Measurements from ENCODE around the gene UQCRC1.

The UQCRC1 gene

GRCh38 chr3:48560648-48561018, 48.8 kb downstream of the UQCRC1 start:
- DNase-seq (no peak), ATAC-seq (ENCODE audit: insufficient read depth, low read depth) (no peak)
- H4K20me1 ChIP-seq (ENCODE audit: insufficient read depth, low read length), result no peaks in the 10 kb centered on the region; the same call in 1 of the 2 replicates
- peaks cover 25% of the 10 kb centered on the region for H3K4me1 ChIP-seq (ENCODE audit: insufficient read depth, low read length)
- no peak overlapping the region for H3K4me2 ChIP-seq (ENCODE audit: insufficient read depth, low read length)
- H3K36me3 ChIP-seq (ENCODE audit: insufficient read depth, low read length), result no peaks in the 10 kb centered on the region
- no peak overlapping the region for H2AFZ ChIP-seq (ENCODE audit: low read depth, low read length)
- H3K79me2 ChIP-seq (ENCODE audit: insufficient read depth, low read length), result no peaks in the 10 kb centered on the region
- H3K27me3 ChIP-seq (ENCODE audit: insufficient read depth, low read length, poor library complexity), result no peaks in the 10 kb centered on the region
- H3K9me3 ChIP-seq (ENCODE audit: insufficient read depth, low read length, severe bottlenecking), result no peaks in the 10 kb centered on the region
- H3K4me3 ChIP-seq (ENCODE audit: low read depth in 1 of 2, low read length in 2 of 2), result no peak overlapping the region
- no peak overlapping the region for H3K9ac ChIP-seq (ENCODE audit: low read depth, low read length)
- TF ChIP-seq CTCF (IDR thresholded peaks at IDR 0.05; ENCODE audit: borderline replicate concordance, extremely low read depth, low read length, poor library complexity, severe bottlenecking) (no peak), EZH2 (IDR thresholded peaks at IDR 0.05; ENCODE audit: borderline replicate concordance, low read depth, low read length, severe bottlenecking) (no peak)
- H3K27ac ChIP-seq (ENCODE audit: low read length), result no peak overlapping the region

DNA sequence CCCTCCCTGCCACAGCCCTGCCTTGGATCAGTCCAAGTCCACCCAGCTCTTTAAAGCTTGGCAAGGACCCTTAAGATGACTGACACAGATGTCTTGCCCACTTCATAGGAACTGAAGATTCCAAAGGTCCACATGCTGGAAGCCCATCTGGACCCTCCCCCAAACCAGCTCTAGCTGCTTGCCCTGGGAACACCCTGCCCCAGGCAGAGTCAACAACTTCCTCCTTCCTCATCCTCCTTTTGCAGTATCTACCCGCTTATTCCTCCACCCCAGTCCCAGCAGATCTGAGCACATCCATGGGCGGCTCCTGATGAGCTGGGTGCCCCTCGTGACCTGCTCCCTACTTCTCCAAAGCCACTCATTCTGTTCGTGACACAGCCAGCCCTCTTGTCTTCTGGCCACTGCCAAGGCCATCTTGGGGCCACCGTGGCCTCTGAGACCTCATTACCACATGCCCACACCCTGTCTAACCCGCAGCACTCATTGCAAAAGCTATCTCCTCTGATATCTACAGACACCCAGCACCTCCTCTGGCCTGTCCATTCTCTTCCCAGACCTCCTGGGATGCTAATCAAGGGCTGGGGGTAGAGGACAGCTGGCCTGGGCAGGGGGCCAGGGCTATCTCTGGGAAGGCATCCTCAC, 50.8 kb downstream of the UQCRC1 start:
- no peak overlapping the region for H3K4me2 ChIP-seq (ENCODE audit: insufficient read depth, low read length)
- H3K9ac ChIP-seq (ENCODE audit: low read depth, low read length), result no peak overlapping the region
- no peaks in the 10 kb centered on the region; the same call in 1 of the 2 replicates for H4K20me1 ChIP-seq (ENCODE audit: insufficient read depth, low read length)
- H3K4me1 ChIP-seq (ENCODE audit: insufficient read depth, low read length), result peaks cover 39% of the 10 kb centered on the region
- DNase-seq, result no peak
- no peaks in the 10 kb centered on the region for H3K27me3 ChIP-seq (ENCODE audit: insufficient read depth, low read length, poor library complexity)
- ATAC-seq (ENCODE audit: insufficient read depth, low read depth), result no peak
- H3K36me3 ChIP-seq (ENCODE audit: insufficient read depth, low read length), result no peaks in the 10 kb centered on the region; the same call in 1 of the 2 replicates
- no peaks in the 10 kb centered on the region for H3K79me2 ChIP-seq (ENCODE audit: insufficient read depth, low read length)
- no peaks in the 10 kb centered on the region for H3K9me3 ChIP-seq (ENCODE audit: insufficient read depth, low read length, severe bottlenecking)
- 0 out of 2 replicates have a peak overlapping the region, but pooled peaks have one; percentile 3 for H2AFZ ChIP-seq (ENCODE audit: low read depth, low read length)
- TF ChIP-seq CTCF (IDR thresholded peaks at IDR 0.05; ENCODE audit: borderline replicate concordance, extremely low read depth, low read length, poor library complexity, severe bottlenecking), result no peak
- TF ChIP-seq EZH2 (IDR thresholded peaks at IDR 0.05; ENCODE audit: borderline replicate concordance, low read depth, low read length, severe bottlenecking), result no peak
- no peak overlapping the region for H3K27ac ChIP-seq (ENCODE audit: low read length)
- H3K4me3 ChIP-seq (ENCODE audit: low read depth in 1 of 2, low read length in 2 of 2), result no peak overlapping the region

- H2AFZ ChIP-seq (ENCODE audit: low read depth, low read length), result peak within 1 kb of the TSS; percentile 96
- peak within 1 kb of the TSS; percentile 46 for H3K27ac ChIP-seq (ENCODE audit: low read length)
- H3K4me1 ChIP-seq (ENCODE audit: insufficient read depth, low read length), result peaks cover 39% of the 10 kb centered on the region
These were observed 52.4 kb downstream of the UQCRC1 start, which contains the start of gene PFKFB4 for GRCh38 chr3:48556796-48557626. PFKFB4 (minus strand) TSS chr3:48556803; CDS start chr3:48556777, 26 bp downstream.

More at GRCh38 chr3:48556796-48557626, 52.4 kb downstream of the UQCRC1 start, which contains the start of gene PFKFB4:
- Histone ChIP-seq H3K27me3 (ENCODE audit: insufficient read depth, low read length, poor library complexity) (no peaks in the 10 kb centered on the region), H4K20me1 (ENCODE audit: insufficient read depth, low read length) (no peaks in the 10 kb centered on the region; the same call in 1 of the 2 replicates), H3K9me3 (ENCODE audit: insufficient read depth, low read length, severe bottlenecking) (no peaks in the 10 kb centered on the region), H3K36me3 (ENCODE audit: insufficient read depth, low read length) (no peaks in the 10 kb centered on the region; the same call in 1 of the 2 replicates), H3K9ac (ENCODE audit: low read depth, low read length) (peak within 1 kb of the TSS; percentile 55), H3K4me2 (ENCODE audit: insufficient read depth, low read length) (peak within 1 kb of the TSS; percentile 97), H3K4me3 (ENCODE audit: low read depth in 1 of 2, low read length in 2 of 2) (peak within 1 kb of the TSS; percentile 27 to 68; a peak in 3 of 4 replicates), H3K79me2 (ENCODE audit: insufficient read depth, low read length) (no peaks in the 10 kb centered on the region)
- ATAC-seq (ENCODE audit: insufficient read depth, low read depth), result peak; percentile 92
- DNase-seq, result peak; percentile 99
- no peak for TF ChIP-seq EZH2 (IDR thresholded peaks at IDR 0.05; ENCODE audit: borderline replicate concordance, low read depth, low read length, severe bottlenecking)
- no peak for TF ChIP-seq CTCF (IDR thresholded peaks at IDR 0.05; ENCODE audit: borderline replicate concordance, extremely low read depth, low read length, poor library complexity, severe bottlenecking)
